Measurements from ENCODE around the gene HECTD1.

Gene HECTD1

GRCh38 chr14:31169877-31170276 is 37.7 kb downstream of the HECTD1 start:
- in situ Hi-C loops (cut with MboI; ENCODE audit: low pct_unique_long_range_greater_than_20kb, low sequenced_read_pairs, unreplicated experiment) = no loop called here
- no peak for TF ChIP-seq CTCF (IDR thresholded peaks at IDR 0.05; ENCODE audit: extremely low read depth, insufficient read depth, missing control alignments)
- DNase-seq (ENCODE audit: low spot score) = no peak

- no peak for TF ChIP-seq CTCF (IDR thresholded peaks at IDR 0.05; ENCODE audit: extremely low read depth, insufficient read depth, missing control alignments)
- no peak for DNase-seq (ENCODE audit: low spot score)
- in situ Hi-C loops (cut with MboI; ENCODE audit: low pct_unique_long_range_greater_than_20kb, low sequenced_read_pairs, unreplicated experiment) = no loop called here
Measured at GRCh38 chr14:31167032-31167431, 40.6 kb downstream of the HECTD1 start.

- TF ChIP-seq CTCF (IDR thresholded peaks at IDR 0.05; ENCODE audit: extremely low read depth, insufficient read depth, missing control alignments) = no peak
- no peak for DNase-seq (ENCODE audit: low spot score)
- in situ Hi-C loops (cut with MboI; ENCODE audit: low pct_unique_long_range_greater_than_20kb, low sequenced_read_pairs, unreplicated experiment) = no loop called here
Measured at GRCh38 chr14:31166271-31166561, 41.4 kb downstream of the HECTD1 start.

- TF ChIP-seq CTCF (IDR thresholded peaks at IDR 0.05; ENCODE audit: extremely low read depth, insufficient read depth, missing control alignments) = no peak
- in situ Hi-C loops (cut with MboI; ENCODE audit: low pct_unique_long_range_greater_than_20kb, low sequenced_read_pairs, unreplicated experiment) = no loop called here
- no peak for DNase-seq (ENCODE audit: low spot score)
Measured at GRCh38 chr14:31164115-31164514, 43.5 kb downstream of the HECTD1 start.

- no peak for DNase-seq (ENCODE audit: low spot score)
- TF ChIP-seq CTCF (IDR thresholded peaks at IDR 0.05; ENCODE audit: extremely low read depth, insufficient read depth, missing control alignments) = no peak
- in situ Hi-C loops (cut with MboI; ENCODE audit: low pct_unique_long_range_greater_than_20kb, low sequenced_read_pairs, unreplicated experiment) = no loop called here
Measured at GRCh38 chr14:31162910-31163649, 44.5 kb downstream of the HECTD1 start.

GRCh38 chr14:31161274-31161673 is 46.3 kb downstream of the HECTD1 start:
- in situ Hi-C loops (cut with MboI; ENCODE audit: low pct_unique_long_range_greater_than_20kb, low sequenced_read_pairs, unreplicated experiment) = no loop called here
- DNase-seq (ENCODE audit: low spot score) = no peak
- no peak for TF ChIP-seq CTCF (IDR thresholded peaks at IDR 0.05; ENCODE audit: extremely low read depth, insufficient read depth, missing control alignments)
